IMR-90 (cell line): ENCODE results near the gene TBX4. TPM values are rescaled to one million over a fixed set of nuclear protein-coding genes. Genes with fewer than 3 reads are reported as not detected.

Source experiments
- ATAC-seq: fragments of 200-7000 bp; cut with Tn5 transposase; 2 replicates; pipeline ENCODE4 v1.9.1; 2020; ENCODE audit warnings: low read depth, mild to moderate bottlenecking, moderate library complexity
- BruUV-seq: library from RNA; stranded (reverse); fragments of 400-500 nt; replicated peaks from 2 replicates; lab custom pipeline; 2021; lab: Mats Ljungman, UMichigan
- CTCF ChIA-PET: fragments of 300-600 bp; formaldehyde crosslinking; extraction: SDS; loops from one replicate; lab custom pipeline; 2021; ENCODE audit warnings: antibody characterized with exemption; lab: Yijun Ruan, JAX
- POLR2A ChIA-PET: fragments of 300-600 bp; sonication (Branson Sonifier 250); formaldehyde crosslinking; loops from one replicate; lab custom pipeline; 2022; ENCODE audit warnings: antibody characterized with exemption; ENCODE audit not compliant: unreplicated experiment; lab: Charles Lee
- DNase-seq: peaks from one replicate; pipeline ENCODE4 v3.0.0; 2013
- H2AFZ ChIP-seq: replicated peaks from 2 replicates; pipeline ENCODE3; 2013; ENCODE audit warnings: low read length, mild to moderate bottlenecking; ENCODE audit not compliant: poor library complexity
- H2AK5ac ChIP-seq: 2 replicates; pipeline ENCODE4 v1.6.1; 2013; ENCODE audit warnings: low read depth, low read length, inconsistent platforms
- H2AK9ac ChIP-seq: replicated peaks from 2 replicates; pipeline ENCODE3; 2013; ENCODE audit warnings: mild to moderate bottlenecking, low read depth, low read length, moderate library complexity; ENCODE audit not compliant: poor library complexity
- H2BK120ac ChIP-seq: 2 replicates; pipeline ENCODE4 v1.6.1; 2013; ENCODE audit warnings: low read depth, low read length, inconsistent platforms
- H2BK15ac ChIP-seq: 3 replicates; pipeline ENCODE4 v1.6.1; 2013; ENCODE audit warnings: low read depth, low read length, inconsistent platforms
- H2BK20ac ChIP-seq: 2 replicates; pipeline ENCODE4 v1.6.1; 2013; ENCODE audit warnings: low read depth, mild to moderate bottlenecking, inconsistent platforms, low read length, moderate library complexity
- H2BK5ac ChIP-seq: 2 replicates; pipeline ENCODE4 v1.6.1; 2013; ENCODE audit warnings: mild to moderate bottlenecking, low read depth, low read length, inconsistent platforms; ENCODE audit not compliant: poor library complexity, severe bottlenecking
- H3K14ac ChIP-seq: replicated peaks from 2 replicates; pipeline ENCODE4 v1.6.1; 2013; ENCODE audit warnings: low read depth, low read length, inconsistent platforms
- H3K18ac ChIP-seq: 2 replicates; pipeline ENCODE4 v1.6.1; 2013; ENCODE audit warnings: low read depth, low read length, control low read depth
- H3K23ac ChIP-seq: 2 replicates; pipeline ENCODE4 v1.6.1; 2013; ENCODE audit warnings: low read depth, low read length, inconsistent platforms
- H3K27ac ChIP-seq: 2 replicates; pipeline ENCODE4 v1.5.1; 2013; ENCODE audit warnings: mild to moderate bottlenecking, control low read depth, low read length; ENCODE audit not compliant: insufficient read depth
- H3K27me3 ChIP-seq: 2 replicates; pipeline ENCODE4 v1.6.1; 2013; ENCODE audit warnings: low read length; ENCODE audit not compliant: control insufficient read depth, insufficient read depth
- H3K36me3 ChIP-seq: 2 replicates; pipeline ENCODE4 v1.6.1; 2013; ENCODE audit warnings: low read length, mixed read lengths; ENCODE audit not compliant: control insufficient read depth, insufficient read depth
- H3K4ac ChIP-seq: 2 replicates; pipeline ENCODE4 v1.6.1; 2013; ENCODE audit warnings: low read depth, low read length, inconsistent platforms
- H3K4me1 ChIP-seq: 2 replicates; pipeline ENCODE4 v1.6.1; 2013; ENCODE audit warnings: low read length, mixed read lengths; ENCODE audit not compliant: control insufficient read depth, insufficient read depth
- H3K4me2 ChIP-seq: 2 replicates; pipeline ENCODE4 v1.6.1; 2013; ENCODE audit warnings: low read depth, mild to moderate bottlenecking, control low read depth, low read length, moderate library complexity
- H3K4me3 ChIP-seq: 2 replicates; pipeline ENCODE4 v1.5.1; 2013; ENCODE audit warnings: low read depth, mild to moderate bottlenecking, control low read depth, low read length, moderate library complexity; ENCODE audit not compliant: insufficient read depth
- H3K56ac ChIP-seq: 2 replicates; pipeline ENCODE4 v1.6.1; 2013; ENCODE audit warnings: low read length, inconsistent platforms; ENCODE audit not compliant: insufficient read depth; ENCODE audit errors: extremely low read depth
- H3K79me1 ChIP-seq, 2 experiments: 2 replicates each; pipeline ENCODE4 v1.6.1; 2013; ENCODE audit warnings: low read length in 2 of 2, inconsistent platforms in 1 of 2, low read depth in 1 of 2
- H3K9ac ChIP-seq: 2 replicates; pipeline ENCODE4 v1.6.1; 2013; ENCODE audit warnings: low read depth, low read length, control low read depth
- H3K9me1 ChIP-seq: 2 replicates; pipeline ENCODE4 v1.6.1; 2013; ENCODE audit warnings: low read length, inconsistent platforms; ENCODE audit not compliant: insufficient read depth
- H3K9me3 ChIP-seq: 2 replicates; pipeline ENCODE4 v1.6.1; 2013; ENCODE audit warnings: low read length; ENCODE audit not compliant: control insufficient read depth, insufficient read depth
- H4K20me1 ChIP-seq: 2 replicates; pipeline ENCODE4 v1.6.1; 2013; ENCODE audit warnings: low read length, inconsistent platforms; ENCODE audit not compliant: insufficient read depth
- H4K5ac ChIP-seq: 2 replicates; pipeline ENCODE4 v1.6.1; 2013; ENCODE audit warnings: mild to moderate bottlenecking, low read depth, low read length, control low read depth
- H4K8ac ChIP-seq, 2 experiments: 2 replicates each; pipeline ENCODE4 v1.6.1; 2013; ENCODE audit warnings: low read depth in 2 of 2, low read length in 2 of 2, control low read depth in 1 of 2, inconsistent platforms in 1 of 2
- H4K91ac ChIP-seq: 2 replicates; pipeline ENCODE4 v1.6.1; 2013; ENCODE audit warnings: low read depth, low read length, inconsistent platforms; ENCODE audit not compliant: insufficient read depth
- BHLHE40 ChIP-seq: fragments of 150-350 bp; IDR thresholded peaks from 2 replicates; pipeline ENCODE4 v1.6.1; 2016; ENCODE audit warnings: mild to moderate bottlenecking, low read depth, low read length
- CEBPB ChIP-seq: IDR thresholded peaks from 2 replicates; pipeline ENCODE4 v1.6.1; 2012; ENCODE audit warnings: low read depth, low read length, improper control_type of control experiment
- FOS ChIP-seq: fragments of 150-350 bp; IDR thresholded peaks from 2 replicates; pipeline ENCODE4 v1.6.1; 2016; ENCODE audit warnings: low read depth, low read length
- RCOR1 ChIP-seq: IDR thresholded peaks from 2 replicates; pipeline ENCODE4 v1.6.1; 2012; ENCODE audit warnings: mild to moderate bottlenecking, low read length, improper control_type of control experiment; ENCODE audit not compliant: insufficient replicate concordance
- RFX5 ChIP-seq: IDR thresholded peaks from 2 replicates; pipeline ENCODE4 v1.8.0; 2012; ENCODE audit warnings: low read depth, mild to moderate bottlenecking, low read length, moderate library complexity
- WGBS, 2 experiments: methylation state at CpG; one replicate each; pipeline versions ENCODE4 v1.1.5 to v1.1.7; 2013; ENCODE audit warnings: missing lambda C conversion rate in 2 of 2; ENCODE audit not compliant: insufficient read length in 1 of 2; ENCODE audit errors: extremely low coverage in 2 of 2; 5-methylcytosine and 5-hydroxymethylcytosine counted together
- dilution Hi-C: fragments of 300-500 bp; cut with HindIII; formaldehyde crosslinking; loops from one replicate; pipeline ENCODE4 v1.14.3; 2018; ENCODE audit warnings: low sequenced_read_pairs; ENCODE audit not compliant: unreplicated experiment
- in situ Hi-C: fragments of 300-500 bp; cut with MboI; formaldehyde crosslinking; loops from 3 replicates; pipeline ENCODE4 v1.14.3; 2019; ENCODE audit warnings: low sequenced_read_pairs, inconsistent platforms, mixed read lengths
- intact Hi-C: fragments of 100-400 bp; cut with micrococcal nuclease; formaldehyde crosslinking; loops from 2 replicates; pipeline ENCODE4 v1.10.0; 2022
- polyA plus RNA-seq, 3 experiments: library from polyadenylated mRNA; depleted of rRNA; stranded (reverse); fragments of >200 nt; gene quantifications; 2 replicates each; pipeline ENCODE4 v1.2.3, GENCODE V29; 2012; ENCODE audit warnings: low replicate concordance in 1 of 3
- total RNA-seq: library from RNA; depleted of rRNA; stranded (reverse); fragments of >200 nt; gene quantifications from 2 replicates; pipeline ENCODE4 v1.2.3, GENCODE V29; 2012

TBX4 gene
- total and polyA plus RNA-seq, 2 of the 4 experiments (the other 2 are of a cell fraction), result 0.05 TPM; not detected in 1

DNA sequence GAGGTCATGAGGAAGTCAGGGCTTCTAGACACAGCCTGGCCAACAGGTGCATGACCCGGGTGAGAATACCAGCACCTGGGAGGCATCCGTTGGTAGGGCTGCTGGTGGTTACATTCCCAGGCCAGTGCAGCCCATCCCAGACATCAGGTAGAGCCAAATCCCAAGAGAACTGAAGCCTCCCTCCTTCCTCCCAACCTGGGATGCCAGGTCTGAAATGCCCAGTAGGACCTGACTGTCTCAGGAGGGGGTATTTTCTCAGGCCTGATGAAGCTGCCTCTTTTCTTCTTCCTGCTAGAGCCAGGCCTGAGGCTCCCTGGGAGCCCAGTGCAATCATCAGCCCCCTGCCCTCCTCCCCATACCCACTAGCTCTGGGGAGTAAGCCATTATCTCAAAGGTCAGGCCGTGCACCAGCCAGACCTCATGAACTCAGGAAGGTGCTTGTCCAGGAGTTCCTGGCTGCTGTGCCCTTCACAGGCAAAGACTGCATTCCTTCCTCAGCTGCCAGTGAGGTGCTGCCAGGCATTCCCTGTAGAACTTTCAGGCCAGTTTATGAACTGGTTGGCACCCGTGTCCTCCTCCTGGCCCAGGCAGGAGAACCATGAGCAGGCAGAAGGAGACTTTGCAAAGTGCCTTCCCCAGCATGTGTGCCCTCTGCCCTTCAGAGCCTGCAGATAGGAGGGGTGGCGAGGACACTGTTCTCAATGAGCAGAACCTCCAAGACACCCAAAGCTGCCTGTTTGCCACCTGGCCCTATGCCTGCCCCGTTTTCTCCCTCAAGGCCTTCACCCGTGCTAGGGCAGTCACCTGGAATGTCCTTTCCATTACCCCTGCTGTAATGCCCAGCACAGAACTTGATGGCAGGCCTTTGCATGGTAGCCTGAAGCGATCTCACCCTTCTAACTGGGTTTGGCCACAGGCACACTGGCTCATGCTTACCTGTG is 45.0 kb upstream of the TBX4 start:
- H3K18ac ChIP-seq, result peak overlapping the region; percentile 87
- H3K56ac ChIP-seq, result peak overlapping the region; percentile 78
- H3K79me1 ChIP-seq, result peaks cover 0 to 9% of the 10 kb centered on the region in 2 experiments; a peak in 2 of 4 replicates
- H3K9me3 ChIP-seq, result no peaks in the 10 kb centered on the region
- ChIA-PET POLR2A (interaction anchor here (0.6 to 1.2 kb wide), 3 partner anchors 10 to 406 kb away, joined by 3 to 6 read pairs (median 6); no protein-coding TSS in a partner anchor), CTCF (interaction anchor here (0.8 kb wide), 1 partner anchor 144 kb away, joined by 7 read pairs; no protein-coding TSS in a partner anchor)
- no peaks in the 10 kb centered on the region for H3K27me3 ChIP-seq
- H2AK5ac ChIP-seq, result peak overlapping the region; percentile 63; the same call in 1 of the 2 replicates
- dilution Hi-C loops (no loop called here), in situ Hi-C loops (loop anchor here (5.0 kb wide), 1 partner anchor 685 kb away; no protein-coding TSS in a partner anchor), intact Hi-C loops (no loop called here)
- H4K8ac ChIP-seq, result peak overlapping the region; percentile 45 to 81
- H3K36me3 ChIP-seq, result peaks cover 66% of the 10 kb centered on the region
- 0% methylated on average over 1 of the region's 8 CpGs; no CpG with 5 or more reads in 1 of the 2 experiments for WGBS, 2 experiments
- H3K4me3 ChIP-seq, result peak overlapping the region; percentile 14
- H2BK20ac ChIP-seq, result peak overlapping the region; percentile 41
- peak overlapping the region; percentile 93 for H4K5ac ChIP-seq
- no peaks in the 10 kb centered on the region for H3K9me1 ChIP-seq
- TF ChIP-seq BHLHE40 (no peak), FOS (no peak), RFX5 (no peak), CEBPB (no peak), RCOR1 (no peak)
- ATAC-seq (no peak), DNase-seq (peak; percentile 31)
- peak overlapping the region; percentile 88 for H3K14ac ChIP-seq
- H2AK9ac ChIP-seq, result peak overlapping the region; percentile 93
- H4K91ac ChIP-seq, result peak overlapping the region; percentile 85
- H2AFZ ChIP-seq, result peak overlapping the region; percentile 4
- H3K9ac ChIP-seq, result peak overlapping the region; percentile 100
- H2BK15ac ChIP-seq, result no peak overlapping the region
- BruUV-seq, result no TSS peak
- peak overlapping the region; percentile 99 for H3K23ac ChIP-seq
- H3K4ac ChIP-seq, result peak overlapping the region; percentile 91
- H3K27ac ChIP-seq, result peak overlapping the region; percentile 100
- H3K4me1 ChIP-seq, result peaks cover 35% of the 10 kb centered on the region
- H2BK120ac ChIP-seq, result peak overlapping the region; percentile 69
- peaks cover 52% of the 10 kb centered on the region for H4K20me1 ChIP-seq
- H3K4me2 ChIP-seq, result peak overlapping the region; percentile 83
- peak overlapping the region; percentile 91 for H2BK5ac ChIP-seq
